GM12878 (cell line): ENCODE data around the gene CELSR1. TPM values are rescaled to one million over a fixed set of nuclear protein-coding genes. Genes with fewer than 3 reads are reported as not detected.

Source experiments
- ATAC-seq: fragments of 200-7000 bp; cut with Tn5 transposase; 3 replicates; pipeline ENCODE4 v1.9.1; 2020; ENCODE audit warnings: mild to moderate bottlenecking, moderate library complexity
- BruUV-seq: library from RNA; stranded (reverse); fragments of 400-500 nt; replicated peaks from 2 replicates; lab custom pipeline; 2021; lab: Mats Ljungman, UMichigan
- CTCF ChIA-PET: fragments of 300-600 bp; sonication (Branson Sonifier 250); formaldehyde crosslinking; extraction: SDS; loops from one replicate; lab custom pipeline; 2021; ENCODE audit warnings: inconsistent platforms; lab: Yijun Ruan, JAX
- POLR2A ChIA-PET: fragments of 350-600 bp; formaldehyde crosslinking; extraction: SDS; loops from one replicate; lab custom pipeline; 2021; ENCODE audit warnings: inconsistent platforms; lab: Charles Lee
- RAD21 ChIA-PET: fragments of 300-600 bp; sonication (Branson Sonifier 250); formaldehyde crosslinking; loops from one replicate; lab custom pipeline; 2023; ENCODE audit warnings: antibody characterized with exemption; ENCODE audit not compliant: unreplicated experiment; lab: Charles Lee
- SMC1A ChIA-PET: fragments of 300-600 bp; sonication (Branson Sonifier 250); formaldehyde crosslinking; loops from one replicate; lab custom pipeline; 2023; ENCODE audit not compliant: unreplicated experiment, uncharacterized antibody; lab: Charles Lee
- DNase-seq: peaks from one replicate; pipeline ENCODE4 v3.0.0-alpha.2; 2011; ENCODE audit warnings: low read depth, low spot score
- FAIRE-seq: peaks from 3 replicates; lab custom pipeline; 2011; peaks lifted over from hg19 to GRCh38; lab: Jason Lieb, UNC
- H2AFZ ChIP-seq: 2 replicates; pipeline ENCODE4 v1.6.0; 2011; ENCODE audit warnings: low read depth, low read length, control low read depth; ENCODE audit not compliant: control insufficient read depth
- H3K27ac ChIP-seq: 2 replicates; pipeline ENCODE4 v1.5.1; 2011; ENCODE audit warnings: control low read depth; ENCODE audit not compliant: control insufficient read depth, insufficient read depth
- H3K27me3 ChIP-seq, 2 experiments: replicated peaks in 1 of 2; 2 replicates each; pipeline versions ENCODE4 v1.6.0 to v1.6.1; 2011; ENCODE audit warnings: low read length in 1 of 2; ENCODE audit not compliant: control insufficient read depth in 2 of 2, insufficient read depth in 2 of 2
- H3K36me3 ChIP-seq, 2 experiments: 2 replicates each; pipeline ENCODE4 v1.5.1; 2011; ENCODE audit warnings: low read length in 1 of 2; ENCODE audit not compliant: control insufficient read depth in 2 of 2, insufficient read depth in 2 of 2
- H3K4me1 ChIP-seq: 2 replicates; pipeline ENCODE4 v1.6.1; 2011; ENCODE audit warnings: mild to moderate bottlenecking, low read length, moderate library complexity, mixed read lengths; ENCODE audit not compliant: control insufficient read depth, insufficient read depth
- H3K4me2 ChIP-seq: 2 replicates; pipeline ENCODE4 v1.6.0; 2011; ENCODE audit warnings: control low read depth; ENCODE audit not compliant: control insufficient read depth, insufficient read depth
- H3K4me3 ChIP-seq: fragments of 200-600 bp; sonication (generic); 2 replicates; pipeline ENCODE4 v1.5.1; 2016
- H3K79me2 ChIP-seq: 2 replicates; pipeline ENCODE4 v1.6.0; 2011; ENCODE audit warnings: low read length; ENCODE audit not compliant: control insufficient read depth, insufficient read depth
- H3K9ac ChIP-seq: 2 replicates; pipeline ENCODE4 v1.8.0; 2011; ENCODE audit warnings: low read length, control low read depth, mixed read lengths; ENCODE audit not compliant: control insufficient read depth, insufficient read depth
- H3K9me3 ChIP-seq: replicated peaks from 3 replicates; pipeline ENCODE4 v1.5.1; 2011; ENCODE audit warnings: mild to moderate bottlenecking, low read length; ENCODE audit not compliant: control insufficient read depth, insufficient read depth
- H4K20me1 ChIP-seq: 2 replicates; pipeline ENCODE4 v1.6.0; 2011; ENCODE audit not compliant: control insufficient read depth, insufficient read depth
- ATF7 ChIP-seq: fragments of 450-650 bp; IDR thresholded peaks from 2 replicates; pipeline ENCODE4 v1.6.1; 2016; ENCODE audit warnings: low read depth, mild to moderate bottlenecking
- FOXM1 ChIP-seq: IDR thresholded peaks from 2 replicates; pipeline ENCODE4 v1.6.1; 2012; ENCODE audit warnings: low read depth, mild to moderate bottlenecking, inconsistent platforms, low read length, moderate library complexity
- HCFC1 ChIP-seq: fragments of 150-350 bp; IDR thresholded peaks from 2 replicates; pipeline ENCODE4 v1.6.1; 2014; ENCODE audit warnings: low read length
- IRF4 ChIP-seq: IDR thresholded peaks from 2 replicates; pipeline ENCODE4 v1.6.1; 2011; ENCODE audit warnings: low read depth, low read length
- MEF2A ChIP-seq: IDR thresholded peaks from 2 replicates; pipeline ENCODE4 v1.6.1; 2011; ENCODE audit warnings: low read depth, mild to moderate bottlenecking, low read length, moderate library complexity; ENCODE audit not compliant: insufficient read depth
- MEF2B ChIP-seq: fragments of 450-650 bp; IDR thresholded peaks from 2 replicates; pipeline ENCODE4 v1.6.1; 2018; ENCODE audit warnings: mild to moderate bottlenecking, moderate library complexity; ENCODE audit not compliant: partially characterized antibody, poor library complexity, severe bottlenecking
- PAX5 ChIP-seq: IDR thresholded peaks from 2 replicates; pipeline ENCODE4 v1.6.1; 2011; ENCODE audit warnings: low read depth, low read length, borderline replicate concordance
- POU2F2 ChIP-seq: IDR thresholded peaks from 3 replicates; pipeline ENCODE4 v1.6.1; 2011; ENCODE audit warnings: low read depth, mild to moderate bottlenecking, low read length, borderline replicate concordance
- SMC3 ChIP-seq: IDR thresholded peaks from 2 replicates; pipeline ENCODE4 v1.6.1; 2011; ENCODE audit warnings: low read length, improper control_type of control experiment, borderline replicate concordance
- ZNF24 ChIP-seq: fragments of 450-650 bp; IDR thresholded peaks from 2 replicates; pipeline ENCODE4 v1.6.1; 2017; ENCODE audit warnings: antibody characterized with exemption, mild to moderate bottlenecking
- ZNF274 ChIP-seq: IDR thresholded peaks from one replicate; pipeline ENCODE4 v1.8.0; 2011; ENCODE audit not compliant: insufficient read length, insufficient read depth
- WGBS: methylation state at CpG from one replicate; pipeline ENCODE4 v1.1.6; 2016; ENCODE audit warnings: low lambda C conversion rate; ENCODE audit not compliant: insufficient replicate concordance, insufficient coverage; ENCODE audit errors: missing lambda C conversion rate; 5-methylcytosine and 5-hydroxymethylcytosine counted together
- in situ Hi-C: fragments of 300-500 bp; cut with MboI; formaldehyde crosslinking; loops from 9 replicates; pipeline ENCODE4 v1.14.3; 2018; ENCODE audit warnings: mixed read lengths
- intact Hi-C: fragments of 100-400 bp; cut with micrococcal nuclease; formaldehyde crosslinking; loops from one replicate; pipeline ENCODE4 v1.14.2; 2022; ENCODE audit not compliant: unreplicated experiment
- polyA plus RNA-seq, 11 experiments: library from polyadenylated mRNA; depleted of rRNA in 4 of 11; unstranded in 6 of 11; stranded (reverse) in 5 of 11; fragments of >200 nt; fragmentation: Nextera tagmentation in 4 of 11; fragmentation: Illumina TruSeq in 1 of 11; extraction: Ambion mirVana in 4 of 11; extraction: Trizol in 1 of 11; gene quantifications; 1 replicate in 1 of 11; 2 replicates in 10 of 11; pipeline versions ENCODE4 v1.2.1 to v1.2.3, GENCODE V29; 2011 to 2016; ENCODE audit warnings: inconsistent platforms in 2 of 11, missing spikeins in 2 of 11, low read depth in 1 of 11
- total RNA-seq, 4 experiments: library from RNA; depleted of rRNA in 3 of 4; stranded (reverse); fragments of >200 nt in 3 of 4; fragmentation: Illumina TruSeq in 1 of 4; extraction: Trizol in 1 of 4; gene quantifications; 2 replicates each; pipeline versions ENCODE4 v1.2.1 to v1.2.3, GENCODE V29; 2013 to 2021
- TF ChIP-seq, protein P1 (sequence below): fragments of 450-650 bp; formaldehyde crosslinking; IDR thresholded peaks from 2 replicates; pipeline ENCODE4 v1.4.0; 2022; ENCODE audit warnings: mild to moderate bottlenecking, moderate library complexity
- TF ChIP-seq, protein P2 (sequence below): IDR thresholded peaks from 2 replicates; pipeline ENCODE4 v1.6.1; 2011; ENCODE audit warnings: low read depth, low read length, improper control_type of control experiment, borderline replicate concordance

CELSR1 gene
- total and polyA plus RNA-seq, 10 of the 15 experiments (the other 5 are each of a cell fraction or from before 2014, with no cell fraction given) = 0.05 to 1.7 (median 0.35) TPM; not detected in 2

- H4K20me1 ChIP-seq = no peaks in the 10 kb centered on the region
- H3K4me3 ChIP-seq = no peak overlapping the region
- TF ChIP-seq POU2F2 = no peak
- TF ChIP-seq MEF2B = peak; percentile 21
- POLR2A ChIA-PET = interaction anchor here (0.5 kb wide), 1 partner anchor 245 kb away, joined by 3 read pairs; no protein-coding TSS in a partner anchor
- no peaks in the 10 kb centered on the region for H3K79me2 ChIP-seq
- SMC1A ChIA-PET = interaction anchor here (1.5 kb wide), 1 partner anchor 79 kb away, joined by 4 read pairs; no protein-coding TSS in a partner anchor
- no peak overlapping the region for H3K4me2 ChIP-seq
- no peak overlapping the region for H3K27ac ChIP-seq
- H3K9me3 ChIP-seq = no peaks in the 10 kb centered on the region
- WGBS = 58% methylated on average over 4 of the region's 4 CpGs
- no peak overlapping the region for H2AFZ ChIP-seq
- intact Hi-C loops (no loop called here), in situ Hi-C loops (no loop called here)
- ATAC-seq (no peak), FAIRE-seq (no peak), DNase-seq (no peak)
- no peaks in the 10 kb centered on the region; a peak in 1 of 4 replicates for H3K27me3 ChIP-seq
- RAD21 ChIA-PET = no interaction called here
- H3K4me1 ChIP-seq = no peaks in the 10 kb centered on the region
- CTCF ChIA-PET = interaction anchor here (1.9 kb wide), 1 partner anchor 79 kb away, joined by 5 read pairs; no protein-coding TSS in a partner anchor
- BruUV-seq = no TSS peak
- H3K9ac ChIP-seq = no peak overlapping the region
- no peaks in the 10 kb centered on the region for H3K36me3 ChIP-seq
Observed at GRCh38 chr22:46446799-46447198, 90.6 kb downstream of the CELSR1 start.

- no peak overlapping the region for H3K27ac ChIP-seq
- no peak overlapping the region for H3K4me2 ChIP-seq
- POLR2A ChIA-PET = no interaction called here
- no peaks in the 10 kb centered on the region for H4K20me1 ChIP-seq
- no TSS peak for BruUV-seq
- no peaks in the 10 kb centered on the region for H3K36me3 ChIP-seq
- H3K9ac ChIP-seq = no peak overlapping the region
- RAD21 ChIA-PET = no interaction called here
- WGBS = 62% methylated on average over 20 of the region's 21 CpGs
- H3K79me2 ChIP-seq = no peaks in the 10 kb centered on the region
- no peak for DNase-seq
- no peak for FAIRE-seq
- CTCF ChIA-PET = interaction anchor here (1.9 kb wide), 1 partner anchor 78 kb away, joined by 5 read pairs; no protein-coding TSS in a partner anchor
- intact Hi-C loops = no loop called here
- in situ Hi-C loops = no loop called here
- no peaks in the 10 kb centered on the region for H3K9me3 ChIP-seq
- no peaks in the 10 kb centered on the region; a peak in 1 of 4 replicates for H3K27me3 ChIP-seq
- H2AFZ ChIP-seq = no peak overlapping the region
- no peaks in the 10 kb centered on the region for H3K4me1 ChIP-seq
- H3K4me3 ChIP-seq = no peak overlapping the region
- SMC1A ChIA-PET = interaction anchor here (1.5 kb wide), 1 partner anchor 78 kb away, joined by 4 read pairs; no protein-coding TSS in a partner anchor
- no peak for ATAC-seq
- no peak for TF ChIP-seq FOXM1
- no peak for TF ChIP-seq SMC3
- TF ChIP-seq, protein P1, sequence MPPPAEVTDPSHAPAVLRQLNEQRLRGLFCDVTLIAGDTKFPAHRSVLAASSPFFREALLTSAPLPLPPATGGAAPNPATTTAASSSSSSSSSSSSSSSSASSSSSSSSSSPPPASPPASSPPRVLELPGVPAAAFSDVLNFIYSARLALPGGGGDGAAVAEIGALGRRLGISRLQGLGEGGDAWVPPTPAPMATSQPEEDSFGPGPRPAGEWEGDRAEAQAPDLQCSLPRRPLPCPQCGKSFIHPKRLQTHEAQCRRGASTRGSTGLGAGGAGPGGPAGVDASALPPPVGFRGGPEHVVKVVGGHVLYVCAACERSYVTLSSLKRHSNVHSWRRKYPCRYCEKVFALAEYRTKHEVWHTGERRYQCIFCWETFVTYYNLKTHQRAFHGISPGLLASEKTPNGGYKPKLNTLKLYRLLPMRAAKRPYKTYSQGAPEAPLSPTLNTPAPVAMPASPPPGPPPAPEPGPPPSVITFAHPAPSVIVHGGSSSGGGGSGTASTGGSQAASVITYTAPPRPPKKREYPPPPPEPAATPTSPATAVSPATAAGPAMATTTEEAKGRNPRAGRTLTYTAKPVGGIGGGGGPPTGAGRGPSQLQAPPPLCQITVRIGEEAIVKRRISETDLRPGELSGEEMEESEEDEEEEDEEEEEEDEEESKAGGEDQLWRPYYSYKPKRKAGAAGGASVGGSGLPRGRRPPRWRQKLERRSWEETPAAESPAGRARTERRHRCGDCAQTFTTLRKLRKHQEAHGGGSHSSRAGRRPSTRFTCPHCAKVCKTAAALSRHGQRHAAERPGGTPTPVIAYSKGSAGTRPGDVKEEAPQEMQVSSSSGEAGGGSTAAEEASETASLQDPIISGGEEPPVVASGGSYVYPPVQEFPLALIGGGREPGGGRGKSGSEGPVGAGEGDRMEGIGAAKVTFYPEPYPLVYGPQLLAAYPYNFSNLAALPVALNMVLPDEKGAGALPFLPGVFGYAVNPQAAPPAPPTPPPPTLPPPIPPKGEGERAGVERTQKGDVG (CRISPR knock-in tag) = no peak
- no peak for TF ChIP-seq ATF7
- TF ChIP-seq ZNF24 = no peak
- TF ChIP-seq PAX5 = no peak
- TF ChIP-seq HCFC1 = no peak
- TF ChIP-seq, protein P2, sequence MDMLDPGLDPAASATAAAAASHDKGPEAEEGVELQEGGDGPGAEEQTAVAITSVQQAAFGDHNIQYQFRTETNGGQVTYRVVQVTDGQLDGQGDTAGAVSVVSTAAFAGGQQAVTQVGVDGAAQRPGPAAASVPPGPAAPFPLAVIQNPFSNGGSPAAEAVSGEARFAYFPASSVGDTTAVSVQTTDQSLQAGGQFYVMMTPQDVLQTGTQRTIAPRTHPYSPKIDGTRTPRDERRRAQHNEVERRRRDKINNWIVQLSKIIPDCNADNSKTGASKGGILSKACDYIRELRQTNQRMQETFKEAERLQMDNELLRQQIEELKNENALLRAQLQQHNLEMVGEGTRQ = no peak
- no peak for TF ChIP-seq ZNF274
- no peak for TF ChIP-seq IRF4
- TF ChIP-seq MEF2A = no peak
Observed at GRCh38 chr22:46445771-46446420, 91.5 kb downstream of the CELSR1 start.
